Peyer's patch (tissue), 4 donors: ENCODE results near the gene UBR2.

Source experiments
- POLR2A ChIP-seq, 2 donors: fragments of 450-650 bp; IDR thresholded peaks; one replicate each; pipeline ENCODE4 v1.5.1; 2017; ENCODE audit warnings: antibody characterized with exemption in 2 of 2, mild to moderate bottlenecking in 2 of 2, moderate library complexity in 2 of 2
- TF ChIP-seq, protein P1 (sequence below), 6 experiments: fragments of 450-650 bp in 4 of 6; fragments of 200-600 bp in 2 of 6; sonication (generic) in 1 of 6; IDR thresholded peaks; one replicate each; pipeline ENCODE4 v1.5.1; 2017 to 2019; ENCODE audit warnings: antibody characterized with exemption in 6 of 6, mild to moderate bottlenecking in 3 of 6, moderate library complexity in 1 of 6

GRCh38 chr6:42532038-42532669, 31.7 kb upstream of the UBR2 start:
- TF ChIP-seq, protein P1, sequence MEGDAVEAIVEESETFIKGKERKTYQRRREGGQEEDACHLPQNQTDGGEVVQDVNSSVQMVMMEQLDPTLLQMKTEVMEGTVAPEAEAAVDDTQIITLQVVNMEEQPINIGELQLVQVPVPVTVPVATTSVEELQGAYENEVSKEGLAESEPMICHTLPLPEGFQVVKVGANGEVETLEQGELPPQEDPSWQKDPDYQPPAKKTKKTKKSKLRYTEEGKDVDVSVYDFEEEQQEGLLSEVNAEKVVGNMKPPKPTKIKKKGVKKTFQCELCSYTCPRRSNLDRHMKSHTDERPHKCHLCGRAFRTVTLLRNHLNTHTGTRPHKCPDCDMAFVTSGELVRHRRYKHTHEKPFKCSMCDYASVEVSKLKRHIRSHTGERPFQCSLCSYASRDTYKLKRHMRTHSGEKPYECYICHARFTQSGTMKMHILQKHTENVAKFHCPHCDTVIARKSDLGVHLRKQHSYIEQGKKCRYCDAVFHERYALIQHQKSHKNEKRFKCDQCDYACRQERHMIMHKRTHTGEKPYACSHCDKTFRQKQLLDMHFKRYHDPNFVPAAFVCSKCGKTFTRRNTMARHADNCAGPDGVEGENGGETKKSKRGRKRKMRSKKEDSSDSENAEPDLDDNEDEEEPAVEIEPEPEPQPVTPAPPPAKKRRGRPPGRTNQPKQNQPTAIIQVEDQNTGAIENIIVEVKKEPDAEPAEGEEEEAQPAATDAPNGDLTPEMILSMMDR (IDR thresholded peaks at IDR 0.05): peak; percentile 79 to 99 (median 92)
- no peak for TF ChIP-seq POLR2A (IDR thresholded peaks at IDR 0.05)
